Activated naive CD4-positive, alpha-beta T cell treated with anti-CD3 and anti-CD28 coated beads, Interleukin-2, amount 50 U/mL, for 16 hours (primary cell): ENCODE measurements around the gene PABPN1.
"Not testable (repeated sequence)": the region's sequence is repeated elsewhere in the genome, so short reads cannot be mapped to it uniquely, and the experiment has no call there.

ENCODE experiments used
- DNase-seq: peaks from one replicate; pipeline ENCODE4 v3.0.0-alpha.2; 2020

The PABPN1 gene

DNA sequence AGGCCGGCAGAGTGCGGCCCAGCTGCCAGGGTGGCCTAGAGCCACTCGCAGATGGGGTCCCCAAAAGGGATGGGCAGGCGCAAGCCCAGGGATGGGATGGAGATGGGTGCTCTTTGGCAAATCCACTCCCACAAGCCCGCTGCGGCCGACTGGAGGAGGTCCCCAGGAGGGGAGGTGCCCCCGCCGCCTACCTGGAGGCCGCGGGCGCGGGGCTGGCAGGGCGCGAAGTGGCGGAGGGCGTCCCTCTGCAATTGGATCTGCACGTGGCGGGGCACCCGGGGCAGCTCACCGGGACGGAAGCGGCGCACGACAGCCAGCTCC is 19.3 kb upstream of the PABPN1 start:
- no peak for DNase-seq

- DNase-seq = peak; percentile 90
Measured at GRCh38 chr14:23302290-23303225, 18.7 kb upstream of the PABPN1 start, which contains the start of gene PPP1R3E. TSS of gene PPP1R3E (minus strand) at chr14:23302859. CDS start at chr14:23302576, 283 bp downstream.

- DNase-seq = no peak
Measured at GRCh38 chr14:23306412-23307145, 14.7 kb upstream of the PABPN1 start, which contains the start of gene BCL2L2. TSS of gene BCL2L2 (plus strand) at chr14:23306833. CDS start at chr14:23307768, 935 bp downstream.

GRCh38 chr14:23307146-23307530 is 14.1 kb upstream of the PABPN1 start:
- DNase-seq = no peak

- no peak for DNase-seq
Measured at GRCh38 chr14:23307687-23308644, 13.3 kb upstream of the PABPN1 start.

GRCh38 chr14:23308721-23309445 is 12.4 kb upstream of the PABPN1 start:
- no peak for DNase-seq

DNA sequence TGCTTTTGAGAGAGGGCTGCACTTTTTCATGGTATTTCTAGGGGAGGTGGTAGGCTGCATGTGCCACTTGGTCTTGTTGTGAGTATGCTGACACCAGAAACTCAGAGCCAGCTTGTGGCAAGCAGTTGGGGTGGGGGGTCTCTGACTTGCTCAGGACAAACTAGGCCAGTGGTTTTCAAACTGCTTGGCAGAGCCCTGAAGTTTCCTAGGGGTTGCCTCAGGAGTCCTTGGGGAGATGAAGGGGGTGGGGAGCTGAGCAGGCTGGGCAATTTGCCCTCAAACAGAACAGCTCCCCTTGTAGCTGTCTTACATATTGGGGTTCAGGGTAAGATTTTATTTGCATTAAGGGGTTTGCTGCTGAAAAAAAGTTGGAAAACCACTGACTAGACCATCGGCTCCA is 10.7 kb upstream of the PABPN1 start:
- no peak for DNase-seq

DNA sequence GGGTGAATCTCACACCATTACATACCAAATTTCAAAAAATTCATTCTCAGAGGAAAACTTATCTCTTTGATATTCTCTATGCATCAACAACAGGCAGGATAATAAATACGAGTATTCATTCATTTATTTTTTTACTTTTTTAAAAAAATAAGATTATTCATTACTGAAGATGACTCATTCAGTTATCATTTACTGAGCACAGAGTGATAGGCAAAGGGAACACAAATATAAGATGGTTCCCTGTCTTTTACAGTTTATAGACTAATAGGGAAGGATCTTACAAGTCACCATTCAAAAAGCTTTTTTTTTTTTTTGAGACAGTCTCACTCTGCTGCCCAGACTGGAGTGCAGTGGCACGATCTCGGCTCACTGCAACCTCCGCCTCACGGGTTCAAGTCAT is 5.0 kb upstream of the PABPN1 start:
- DNase-seq = no peak

- no peak for DNase-seq
Measured at GRCh38 chr14:23319746-23320583, 1.3 kb upstream of the PABPN1 start.

GRCh38 chr14:23321572-23322547 is 603 bp downstream of the PABPN1 start:
- peak; percentile 64 for DNase-seq

DNA sequence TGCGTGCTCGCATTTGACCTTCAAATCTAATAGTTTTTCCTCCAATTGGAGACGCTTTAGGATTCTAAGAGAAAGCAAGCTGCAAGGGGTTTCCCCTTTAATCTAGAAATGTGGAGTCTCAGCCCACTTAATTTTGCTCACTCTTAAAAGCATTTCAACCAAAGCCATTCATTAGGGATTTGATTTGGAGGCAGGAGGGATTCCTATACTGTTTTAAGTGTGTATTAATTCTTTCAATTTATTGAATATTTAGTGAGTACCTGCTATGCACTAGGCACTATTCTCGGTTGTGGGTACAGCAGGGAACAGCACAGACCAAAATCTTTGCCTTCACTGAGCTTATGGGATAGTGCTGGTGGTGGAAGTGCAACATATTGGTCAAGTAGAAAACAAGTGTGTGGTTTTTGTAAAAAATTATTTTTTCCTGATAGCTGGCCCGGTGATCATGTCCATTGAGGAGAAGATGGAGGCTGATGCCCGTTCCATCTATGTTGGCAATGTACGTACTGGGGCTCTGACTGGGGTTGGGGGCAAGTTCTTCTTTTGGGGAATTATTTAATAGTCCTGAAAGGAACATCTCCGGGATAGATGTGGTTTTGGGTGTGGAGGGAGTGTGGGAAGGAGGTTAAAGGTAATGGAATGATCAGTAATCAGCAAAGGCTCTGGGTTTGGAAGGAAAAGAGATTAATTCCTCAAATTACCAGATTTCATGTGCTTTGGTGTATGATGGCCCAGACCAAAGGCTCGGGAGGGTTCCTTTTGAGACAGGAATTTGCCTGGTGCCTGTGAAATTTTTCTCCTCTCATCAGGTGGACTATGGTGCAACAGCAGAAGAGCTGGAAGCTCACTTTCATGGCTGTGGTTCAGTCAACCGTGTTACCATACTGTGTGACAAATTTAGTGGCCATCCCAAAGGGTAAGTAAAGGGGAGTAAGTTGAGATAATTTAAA is 1.6 kb downstream of the PABPN1 start:
- no peak for DNase-seq

GRCh38 chr14:23323838-23324454 is 2.7 kb downstream of the PABPN1 start:
- no peak for DNase-seq

GRCh38 chr14:23324455-23324846 is 3.2 kb downstream of the PABPN1 start:
- DNase-seq = no peak

DNA sequence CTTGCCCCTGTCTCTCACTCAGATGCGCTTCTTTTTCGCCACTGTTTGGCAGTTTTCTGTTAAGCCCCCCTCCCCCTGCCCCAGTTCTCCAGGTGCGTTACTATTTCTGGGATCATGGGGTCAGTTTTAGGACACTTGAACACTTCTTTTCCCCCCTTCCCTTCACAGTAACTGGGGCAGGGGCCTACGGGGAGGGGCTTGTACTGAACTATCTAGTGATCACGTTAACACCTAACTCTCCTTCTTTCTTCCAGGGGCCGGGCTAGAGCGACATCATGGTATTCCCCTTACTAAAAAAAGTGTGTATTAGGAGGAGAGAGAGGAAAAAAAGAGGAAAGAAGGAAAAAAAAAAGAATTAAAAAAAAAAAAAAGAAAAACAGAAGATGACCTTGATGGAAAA is 3.7 kb downstream of the PABPN1 start:
- no peak for DNase-seq

DNA sequence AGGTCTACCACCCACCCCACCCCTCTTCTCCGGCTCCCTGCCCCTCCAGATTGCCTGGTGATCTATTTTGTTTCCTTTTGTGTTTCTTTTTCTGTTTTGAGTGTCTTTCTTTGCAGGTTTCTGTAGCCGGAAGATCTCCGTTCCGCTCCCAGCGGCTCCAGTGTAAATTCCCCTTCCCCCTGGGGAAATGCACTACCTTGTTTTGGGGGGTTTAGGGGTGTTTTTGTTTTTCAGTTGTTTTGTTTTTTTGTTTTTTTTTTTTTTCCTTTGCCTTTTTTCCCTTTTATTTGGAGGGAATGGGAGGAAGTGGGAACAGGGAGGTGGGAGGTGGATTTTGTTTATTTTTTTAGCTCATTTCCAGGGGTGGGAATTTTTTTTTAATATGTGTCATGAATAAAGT is 4.5 kb downstream of the PABPN1 start:
- DNase-seq = not testable (repeated sequence)

GRCh38 chr14:23326491-23327332 is 5.5 kb downstream of the PABPN1 start:
- no peak for DNase-seq
